Tibial nerve (tissue), 4 donors: Measurements from ENCODE around the gene CAPN7. TPM values are rescaled to one million over a fixed set of nuclear protein-coding genes. Genes with fewer than 3 reads are reported as not detected.

ENCODE experiments used
- DNase-seq, 2 donors: peaks; one replicate each; pipeline ENCODE4 v3.0.0-alpha.2; 2019; ENCODE audit warnings: low spot score in 2 of 2
- H3K27ac ChIP-seq, 4 donors: fragments of 200-600 bp; sonication (generic) in 3 of 4; one replicate each; pipeline ENCODE4 v1.5.1; 2017 to 2019; ENCODE audit warnings: mild to moderate bottlenecking in 1 of 4
- H3K27me3 ChIP-seq, 2 donors: fragments of 200-600 bp; sonication (generic) in 1 of 2; one replicate each; pipeline versions ENCODE4 v1.5.1 to v1.6.0; 2017 to 2019
- H3K36me3 ChIP-seq, 3 donors: fragments of 200-600 bp; sonication (generic); one replicate each; pipeline ENCODE4 v1.5.1; 2018 to 2019
- H3K4me1 ChIP-seq, 4 donors: fragments of 200-600 bp; sonication (generic) in 3 of 4; one replicate each; pipeline ENCODE4 v1.5.1; 2017 to 2019
- H3K4me3 ChIP-seq, 4 donors: fragments of 200-600 bp; sonication (generic) in 3 of 4; one replicate each; pipeline ENCODE4 v1.5.1; 2017 to 2019; ENCODE audit warnings: mild to moderate bottlenecking in 1 of 4, moderate library complexity in 1 of 4
- H3K9me3 ChIP-seq, 4 donors: fragments of 200-600 bp; sonication (generic) in 3 of 4; one replicate each; pipeline ENCODE4 v1.5.1; 2017 to 2019
- CTCF ChIP-seq, 5 experiments: fragments of 200-600 bp in 3 of 5; fragments of 450-650 bp in 2 of 5; sonication (generic) in 3 of 5; IDR thresholded peaks; one replicate each; pipeline ENCODE4 v1.5.1; 2016 to 2019; ENCODE audit warnings: antibody characterized with exemption in 5 of 5, mild to moderate bottlenecking in 3 of 5, moderate library complexity in 2 of 5
- EP300 ChIP-seq, 2 donors: sonication (generic); formaldehyde crosslinking; IDR thresholded peaks; one replicate each; pipeline ENCODE4 v1.6.1; 2017; ENCODE audit warnings: antibody characterized with exemption in 2 of 2, mild to moderate bottlenecking in 1 of 2
- POLR2A ChIP-seq, 2 donors: fragments of 450-650 bp; IDR thresholded peaks; one replicate each; pipeline ENCODE4 v1.6.1; 2017; ENCODE audit warnings: antibody characterized with exemption in 2 of 2, mild to moderate bottlenecking in 2 of 2, moderate library complexity in 2 of 2
- WGBS, 2 donors: methylation state at CpG; one replicate each; pipeline ENCODE4 v1.1.5; 2018; 5-methylcytosine and 5-hydroxymethylcytosine counted together
- total RNA-seq, 4 donors: library from RNA; depleted of rRNA; stranded (reverse); fragments of >200 nt; gene quantifications; one replicate each; pipeline ENCODE4 v1.1.0, GENCODE V29; 2016

CAPN7 gene
- total RNA-seq, 4 donors from 2014 or later = 57.9 to 82.0 (median 74.2) TPM

GRCh38 chr3:15267502-15267901 is 61.5 kb downstream of the CAPN7 start:
- Histone ChIP-seq H3K4me3 (no peak overlapping the region), H3K27me3 (no peaks in the 10 kb centered on the region), H3K9me3 (no peaks in the 10 kb centered on the region), H3K36me3 (peaks cover 0 to 10% (median 0%) of the 10 kb centered on the region in 3 donors), H3K27ac (peak overlapping the region; percentile 51 to 91 (median 78)), H3K4me1 (peaks cover 0 to 82% (median 42%) of the 10 kb centered on the region in 4 donors)
- 82 to 84% methylated on average over 3 of the region's 3 CpGs for WGBS, 2 donors
- DNase-seq = no peak
- TF ChIP-seq CTCF (IDR thresholded peaks at IDR 0.05) (no peak), POLR2A (IDR thresholded peaks at IDR 0.05) (no peak), EP300 (IDR thresholded peaks at IDR 0.05) (no peak)

- Histone ChIP-seq H3K9me3 (no peaks in the 10 kb centered on the region), H3K36me3 (peaks cover 0 to 10% (median 0%) of the 10 kb centered on the region in 3 donors), H3K4me1 (peaks cover 0 to 83% (median 44%) of the 10 kb centered on the region in 4 donors), H3K27ac (peak overlapping the region; percentile 74 to 94 (median 86)), H3K4me3 (no peak overlapping the region), H3K27me3 (no peaks in the 10 kb centered on the region)
- TF ChIP-seq POLR2A (IDR thresholded peaks at IDR 0.05) (peak in 1 of 2 donors; percentile 17), CTCF (IDR thresholded peaks at IDR 0.05) (peak; percentile 90 to 97 (median 93)), EP300 (IDR thresholded peaks at IDR 0.05) (peak in 1 of 2 donors; percentile 81)
- DNase-seq = peak; percentile 88 to 94
- 22 to 27% methylated on average over 15 of the region's 15 CpGs for WGBS, 2 donors
Measured at GRCh38 chr3:15268033-15268631, 62.1 kb downstream of the CAPN7 start.

- TF ChIP-seq CTCF (IDR thresholded peaks at IDR 0.05) = peak in 2 of 5 experiments; percentile 20 to 25
- TF ChIP-seq POLR2A (IDR thresholded peaks at IDR 0.05) = peak; percentile 52 to 77
- peak; percentile 58 to 92 for TF ChIP-seq EP300 (IDR thresholded peaks at IDR 0.05)
- Histone ChIP-seq H3K4me1 (peaks cover 0 to 74% (median 37%) of the 10 kb centered on the region in 4 donors), H3K27ac (peak overlapping the region; percentile 74 to 94 (median 86)), H3K27me3 (no peaks in the 10 kb centered on the region), H3K36me3 (peaks cover 0 to 10% (median 0%) of the 10 kb centered on the region in 3 donors), H3K9me3 (no peaks in the 10 kb centered on the region), H3K4me3 (no peak overlapping the region)
- WGBS, 2 donors = 62 to 64% methylated on average over 20 to 25 of the region's 29 CpGs
- DNase-seq = peak; percentile 84 to 87
Measured at GRCh38 chr3:15269091-15269989, 63.3 kb downstream of the CAPN7 start.

GRCh38 chr3:15271030-15271429 is 65.0 kb downstream of the CAPN7 start:
- Histone ChIP-seq H3K27ac (peak overlapping the region in 2 of 4 donors; percentile 91 to 94), H3K4me1 (peaks cover 0 to 69% (median 31%) of the 10 kb centered on the region in 4 donors)
- 92 to 94% methylated on average over 4 of the region's 4 CpGs for WGBS, 2 donors

More at GRCh38 chr3:15271030-15271429, 65.0 kb downstream of the CAPN7 start:
- Histone ChIP-seq H3K4me3 (no peak overlapping the region), H3K9me3 (no peaks in the 10 kb centered on the region), H3K36me3 (peaks cover 0 to 10% (median 0%) of the 10 kb centered on the region in 3 donors), H3K27me3 (no peaks in the 10 kb centered on the region)
- no peak for TF ChIP-seq EP300 (IDR thresholded peaks at IDR 0.05)
- TF ChIP-seq CTCF (IDR thresholded peaks at IDR 0.05) = no peak
- no peak for TF ChIP-seq POLR2A (IDR thresholded peaks at IDR 0.05)
- no peak for DNase-seq
